Trophoblast cell (in vitro differentiated cells and primary cell): ENCODE data around the gene ONECUT2.

Source experiments
- DNase-seq, 2 donors: peaks; one replicate each; pipeline ENCODE4 v3.0.0-alpha.2; 2016
- H2AFZ ChIP-seq: 2 replicates; pipeline ENCODE4 v1.6.1; 2013; ENCODE audit warnings: low read length, moderate library complexity, mild to moderate bottlenecking; ENCODE audit not compliant: insufficient read depth, poor library complexity
- H2AK5ac ChIP-seq: 2 replicates; pipeline ENCODE4 v1.6.1; 2013; ENCODE audit warnings: mild to moderate bottlenecking, low read length
- H2BK120ac ChIP-seq: 2 replicates; pipeline ENCODE4 v1.6.1; 2013; ENCODE audit warnings: low read length, mild to moderate bottlenecking, moderate library complexity; ENCODE audit not compliant: insufficient read depth, poor library complexity
- H2BK12ac ChIP-seq: 2 replicates; pipeline ENCODE4 v1.6.1; 2013; ENCODE audit warnings: mild to moderate bottlenecking, low read length, moderate library complexity
- H2BK5ac ChIP-seq: 2 replicates; pipeline ENCODE4 v1.6.1; 2013; ENCODE audit warnings: low read length, low read depth, moderate library complexity, mild to moderate bottlenecking; ENCODE audit not compliant: poor library complexity
- H3K14ac ChIP-seq: 2 replicates; pipeline ENCODE4 v1.6.1; 2013; ENCODE audit warnings: mild to moderate bottlenecking, low read length
- H3K18ac ChIP-seq: 2 replicates; pipeline ENCODE4 v1.6.1; 2013; ENCODE audit warnings: mild to moderate bottlenecking, low read length
- H3K23ac ChIP-seq: 2 replicates; pipeline ENCODE4 v1.6.1; 2013; ENCODE audit warnings: low read length
- H3K27ac ChIP-seq: 2 replicates; pipeline ENCODE4 v1.5.1; 2013; ENCODE audit warnings: low read depth, mild to moderate bottlenecking, inconsistent platforms, low read length, moderate library complexity
- H3K27me3 ChIP-seq: 2 replicates; pipeline ENCODE4 v1.6.1; 2013; ENCODE audit warnings: inconsistent platforms, mild to moderate bottlenecking, low read length, moderate library complexity; ENCODE audit not compliant: insufficient read depth
- H3K36me3 ChIP-seq, 2 experiments: 1 replicate in 1 of 2; 2 replicates in 1 of 2; pipeline ENCODE4 v1.6.1; 2013; ENCODE audit warnings: low read length in 2 of 2, mild to moderate bottlenecking in 2 of 2, moderate library complexity in 1 of 2; ENCODE audit not compliant: insufficient read depth in 2 of 2, control insufficient read depth in 1 of 2
- H3K4ac ChIP-seq: 2 replicates; pipeline ENCODE4 v1.6.1; 2013; ENCODE audit warnings: low read depth, mild to moderate bottlenecking, low read length, moderate library complexity
- H3K4me1 ChIP-seq, 2 experiments: 1 replicate in 1 of 2; 2 replicates in 1 of 2; pipeline ENCODE4 v1.6.1; 2013; ENCODE audit warnings: low read length in 2 of 2, mild to moderate bottlenecking in 2 of 2, moderate library complexity in 1 of 2; ENCODE audit not compliant: insufficient read depth in 2 of 2, control insufficient read depth in 1 of 2
- H3K4me2 ChIP-seq: 2 replicates; pipeline ENCODE4 v1.6.1; 2013; ENCODE audit warnings: inconsistent platforms, mild to moderate bottlenecking, low read length, moderate library complexity
- H3K4me3 ChIP-seq: 2 replicates; pipeline ENCODE4 v1.5.1; 2013; ENCODE audit warnings: mild to moderate bottlenecking, low read depth, low read length, inconsistent platforms
- H3K79me1 ChIP-seq: one replicate; pipeline ENCODE4 v1.6.1; 2013; ENCODE audit warnings: low read length
- H3K79me2 ChIP-seq: 2 replicates; pipeline ENCODE4 v1.6.1; 2013; ENCODE audit warnings: low read length, mild to moderate bottlenecking; ENCODE audit not compliant: control insufficient read depth, insufficient read depth, poor library complexity
- H3K9ac ChIP-seq: 2 replicates; pipeline ENCODE4 v1.6.1; 2013; ENCODE audit warnings: mild to moderate bottlenecking, low read length
- H3K9me3 ChIP-seq: 2 replicates; pipeline ENCODE4 v1.6.1; 2013; ENCODE audit warnings: low read depth, mild to moderate bottlenecking, control low read depth, inconsistent platforms, low read length; ENCODE audit not compliant: insufficient read depth
- H4K12ac ChIP-seq: 2 replicates; pipeline ENCODE4 v1.6.1; 2013; ENCODE audit warnings: low read depth, mild to moderate bottlenecking, low read length, moderate library complexity
- H4K8ac ChIP-seq: 2 replicates; pipeline ENCODE4 v1.6.1; 2013; ENCODE audit warnings: low read depth, mild to moderate bottlenecking, low read length, moderate library complexity
- H4K91ac ChIP-seq: one replicate; pipeline ENCODE4 v1.6.1; 2013; ENCODE audit warnings: low read depth, mild to moderate bottlenecking, low read length, moderate library complexity
- WGBS: extraction: QIAGEN DNeasy Blood & Tissue Kit; methylation state at CpG from one replicate; pipeline ENCODE4 v1.1.7; 2013; ENCODE audit warnings: missing lambda C conversion rate; ENCODE audit not compliant: insufficient read length, insufficient coverage; ENCODE audit errors: extremely low coverage; 5-methylcytosine and 5-hydroxymethylcytosine counted together

ONECUT2 gene

DNA sequence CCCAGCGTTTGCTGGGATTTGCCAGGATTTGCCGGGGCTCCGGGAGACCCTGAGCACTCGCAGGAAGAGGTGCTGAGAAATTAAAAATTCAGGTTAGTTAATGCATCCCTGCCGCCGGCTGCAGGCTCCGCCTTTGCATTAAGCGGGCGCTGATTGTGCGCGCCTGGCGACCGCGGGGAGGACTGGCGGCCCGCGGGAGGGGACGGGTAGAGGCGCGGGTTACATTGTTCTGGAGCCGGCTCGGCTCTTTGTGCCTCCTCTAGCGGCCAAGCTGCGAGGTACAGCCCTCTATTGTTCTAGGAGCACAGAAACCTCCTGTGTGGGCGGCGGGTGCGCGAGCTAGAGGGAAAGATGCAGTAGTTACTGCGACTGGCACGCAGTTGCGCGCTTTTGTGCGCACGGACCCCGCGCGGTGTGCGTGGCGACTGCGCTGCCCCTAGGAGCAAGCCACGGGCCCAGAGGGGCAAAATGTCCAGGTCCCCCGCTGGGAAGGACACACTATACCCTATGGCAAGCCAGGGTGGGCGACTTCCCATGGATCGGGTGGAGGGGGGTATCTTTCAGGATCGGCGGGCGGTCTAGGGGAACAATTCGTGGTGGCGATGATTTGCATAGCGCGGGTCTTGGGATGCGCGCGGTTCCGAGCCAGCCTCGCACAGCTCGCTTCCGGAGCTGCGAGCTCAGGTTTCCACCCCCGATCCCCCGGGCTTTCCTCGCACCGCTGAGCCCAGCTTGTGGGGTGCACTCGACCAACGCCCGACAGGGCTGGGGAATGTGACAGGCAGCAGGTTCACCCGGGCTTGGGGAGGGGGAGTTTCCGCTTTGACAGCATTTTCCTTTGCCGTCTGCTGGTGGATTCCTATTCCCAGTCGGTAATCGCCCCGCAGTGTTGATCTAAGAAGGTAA lies 2.8 kb downstream of the ONECUT2 start:
- Histone ChIP-seq H3K79me1 (no peaks in the 10 kb centered on the region), H3K79me2 (no peaks in the 10 kb centered on the region), H2AFZ (no peak overlapping the region), H4K8ac (no peak overlapping the region), H4K12ac (no peak overlapping the region), H3K9ac (no peak overlapping the region), H3K4ac (no peak overlapping the region), H3K14ac (no peak overlapping the region), H3K9me3 (peaks cover 19% of the 10 kb centered on the region), H2BK5ac (no peak overlapping the region), H3K27ac (no peak overlapping the region), H3K4me1 (peaks cover 15 to 29% of the 10 kb centered on the region in 2 experiments), H3K4me3 (peak overlapping the region; percentile 45), H3K23ac (no peak overlapping the region), H3K36me3 (no peaks in the 10 kb centered on the region), H3K4me2 (peak overlapping the region; percentile 76), H3K18ac (no peak overlapping the region), H4K91ac (no peak overlapping the region), H2BK12ac (no peak overlapping the region), H2AK5ac (no peak overlapping the region), H3K27me3 (peaks cover 91% of the 10 kb centered on the region), H2BK120ac (no peak overlapping the region)
- DNase-seq = peak in 1 of 2 donors; percentile 7
- WGBS = no CpG with 5 or more reads among the region's 72 CpGs

DNA sequence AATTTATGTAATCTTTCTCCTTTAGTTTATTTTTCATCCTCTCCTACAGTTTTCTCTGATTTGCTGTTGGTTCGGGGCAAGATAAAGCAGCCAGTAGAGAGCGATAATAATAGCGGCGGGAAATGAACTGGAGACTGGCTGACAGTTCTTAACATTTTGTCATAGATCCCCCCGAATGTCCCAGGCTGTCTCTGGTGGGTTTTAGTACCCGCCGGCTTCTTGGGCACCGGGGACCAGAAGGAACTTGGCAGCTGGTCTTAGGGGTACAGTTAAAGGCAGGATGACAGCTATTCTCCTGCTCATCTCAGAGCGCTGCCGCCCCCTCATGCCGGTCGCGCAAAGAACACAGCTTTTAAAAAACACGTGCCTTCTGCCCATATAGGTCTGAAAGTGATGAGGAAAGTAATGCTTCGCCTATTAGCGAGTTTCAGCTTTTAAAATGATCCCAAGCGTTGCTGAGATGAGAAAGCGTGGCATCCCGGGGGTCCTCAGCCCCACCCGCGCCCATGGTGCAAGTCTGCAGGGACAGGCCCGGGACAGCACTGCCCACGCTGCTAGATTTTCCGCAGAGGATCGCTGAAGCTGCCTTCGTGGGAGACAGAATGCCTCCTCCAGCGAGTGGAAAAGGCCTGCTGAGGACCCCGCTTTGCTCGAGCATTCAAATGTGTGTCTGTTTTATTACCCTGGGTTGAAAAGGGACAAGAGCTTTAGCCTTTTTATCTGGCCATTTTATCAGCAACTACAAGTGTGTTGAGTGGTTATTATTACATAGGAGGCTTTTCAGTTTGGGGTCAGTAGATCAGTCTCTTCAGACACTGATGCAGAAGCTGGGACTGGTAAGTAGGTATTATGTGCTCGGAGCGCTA lies 3.8 kb downstream of the ONECUT2 start:
- H3K79me1 ChIP-seq = no peaks in the 10 kb centered on the region
- H3K18ac ChIP-seq = no peak overlapping the region
- no peak overlapping the region for H3K4me3 ChIP-seq
- no peak overlapping the region for H4K8ac ChIP-seq
- no peak overlapping the region for H2AK5ac ChIP-seq
- H3K9ac ChIP-seq = no peak overlapping the region
- no CpG with 5 or more reads among the region's 31 CpGs for WGBS
- H3K14ac ChIP-seq = no peak overlapping the region
- H2BK5ac ChIP-seq = no peak overlapping the region
- no peak overlapping the region for H2BK120ac ChIP-seq
- H3K4me2 ChIP-seq = peak overlapping the region; percentile 31
- H2AFZ ChIP-seq = no peak overlapping the region
- H4K12ac ChIP-seq = no peak overlapping the region
- no peak overlapping the region for H2BK12ac ChIP-seq
- H3K9me3 ChIP-seq = peaks cover 19% of the 10 kb centered on the region
- peaks cover 82% of the 10 kb centered on the region for H3K27me3 ChIP-seq
- no peak overlapping the region for H3K23ac ChIP-seq
- no peak overlapping the region for H3K27ac ChIP-seq
- H3K79me2 ChIP-seq = no peaks in the 10 kb centered on the region
- no peaks in the 10 kb centered on the region for H3K36me3 ChIP-seq
- H3K4ac ChIP-seq = no peak overlapping the region
- DNase-seq = no peak
- peaks cover 15 to 29% of the 10 kb centered on the region in 2 experiments for H3K4me1 ChIP-seq
- no peak overlapping the region for H4K91ac ChIP-seq

DNA sequence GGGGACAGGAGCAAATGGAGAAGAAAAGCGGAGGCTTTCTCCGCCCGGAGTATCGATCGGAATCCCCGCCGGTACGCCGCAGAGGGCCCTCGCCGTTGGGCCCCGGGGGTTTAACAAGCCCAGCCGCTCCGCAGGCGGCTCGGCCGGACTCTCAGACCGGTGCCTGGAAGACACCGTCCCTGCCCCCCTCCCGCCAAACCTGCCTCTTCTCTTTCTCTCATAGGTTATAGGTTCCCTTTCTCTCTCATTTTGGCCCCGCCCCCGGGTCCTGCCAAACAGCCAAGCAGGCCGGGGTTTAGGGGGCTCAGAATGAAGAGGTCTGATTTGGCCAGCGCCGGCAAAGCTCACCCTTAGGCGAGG lies 4.4 kb downstream of the ONECUT2 start:
- Histone ChIP-seq H2AK5ac (no peak overlapping the region), H3K79me1 (no peaks in the 10 kb centered on the region), H3K14ac (no peak overlapping the region), H3K4ac (no peak overlapping the region), H2BK120ac (no peak overlapping the region), H3K27me3 (peaks cover 76% of the 10 kb centered on the region), H2BK5ac (no peak overlapping the region), H4K8ac (no peak overlapping the region), H3K23ac (no peak overlapping the region), H3K36me3 (no peaks in the 10 kb centered on the region), H2AFZ (no peak overlapping the region), H3K18ac (no peak overlapping the region), H3K9me3 (peaks cover 21% of the 10 kb centered on the region), H4K91ac (no peak overlapping the region), H3K79me2 (no peaks in the 10 kb centered on the region), H3K27ac (no peak overlapping the region), H4K12ac (no peak overlapping the region), H3K4me2 (peak overlapping the region; percentile 31), H3K4me3 (no peak overlapping the region), H3K4me1 (peaks cover 9 to 26% of the 10 kb centered on the region in 2 experiments), H3K9ac (no peak overlapping the region), H2BK12ac (no peak overlapping the region)
- WGBS = no CpG with 5 or more reads among the region's 26 CpGs
- no peak for DNase-seq

DNA sequence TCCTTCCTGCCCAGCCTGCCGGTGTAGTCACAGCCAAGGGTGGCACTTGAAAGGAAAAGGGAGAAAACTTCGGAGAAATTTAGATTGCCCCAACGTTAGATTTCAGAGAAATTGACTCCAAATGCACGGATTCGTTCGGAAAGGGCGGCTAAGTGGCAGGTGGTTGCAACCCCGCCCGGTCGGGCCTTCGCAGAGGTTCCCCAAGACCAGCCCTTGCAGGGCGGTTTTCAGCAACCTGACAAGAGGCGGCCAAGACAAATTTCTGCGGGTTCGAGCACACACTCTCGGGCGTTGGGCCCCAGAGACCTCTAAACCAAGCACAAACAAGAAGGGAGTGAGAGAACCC lies 4.8 kb downstream of the ONECUT2 start:
- peaks cover 21% of the 10 kb centered on the region for H3K9me3 ChIP-seq
- no peaks in the 10 kb centered on the region for H3K36me3 ChIP-seq
- H3K27me3 ChIP-seq = peaks cover 73% of the 10 kb centered on the region
- H4K8ac ChIP-seq = no peak overlapping the region
- H2AK5ac ChIP-seq = no peak overlapping the region
- H3K4me1 ChIP-seq = peaks cover 8 to 23% of the 10 kb centered on the region in 2 experiments
- H3K14ac ChIP-seq = no peak overlapping the region
- no peaks in the 10 kb centered on the region for H3K79me1 ChIP-seq
- DNase-seq = no peak
- no peaks in the 10 kb centered on the region for H3K79me2 ChIP-seq
- H3K23ac ChIP-seq = no peak overlapping the region
- H4K12ac ChIP-seq = no peak overlapping the region
- no peak overlapping the region for H3K9ac ChIP-seq
- peak overlapping the region; percentile 31 for H3K4me2 ChIP-seq
- no CpG with 5 or more reads among the region's 17 CpGs for WGBS
- no peak overlapping the region for H3K18ac ChIP-seq
- no peak overlapping the region for H3K4ac ChIP-seq
- H2BK120ac ChIP-seq = no peak overlapping the region
- no peak overlapping the region for H3K4me3 ChIP-seq
- H3K27ac ChIP-seq = no peak overlapping the region
- H2BK5ac ChIP-seq = no peak overlapping the region
- H2AFZ ChIP-seq = no peak overlapping the region
- no peak overlapping the region for H2BK12ac ChIP-seq
- no peak overlapping the region for H4K91ac ChIP-seq
